Ishikawa (cell line): ENCODE measurements around the gene GRIK4.

Source experiments
- CEBPB ChIP-seq: IDR thresholded peaks from 2 replicates; pipeline ENCODE4 v1.6.1; 2012
- CREB1 ChIP-seq: IDR thresholded peaks from 2 replicates; pipeline ENCODE4 v1.6.1; 2012; ENCODE audit warnings: low read depth
- EGR1 ChIP-seq: IDR thresholded peaks from 2 replicates; pipeline ENCODE4 v1.6.1; 2012
- EP300 ChIP-seq: IDR thresholded peaks from 2 replicates; pipeline ENCODE4 v1.6.1; 2012; ENCODE audit warnings: borderline replicate concordance
- FOXM1 ChIP-seq: IDR thresholded peaks from 2 replicates; pipeline ENCODE4 v1.6.1; 2012; ENCODE audit warnings: low read depth, borderline replicate concordance
- NFIC ChIP-seq: IDR thresholded peaks from 2 replicates; pipeline ENCODE4 v1.6.1; 2012
- RAD21 ChIP-seq: IDR thresholded peaks from 2 replicates; pipeline ENCODE4 v1.6.1; 2012; ENCODE audit warnings: low read depth
- TAF1 ChIP-seq: IDR thresholded peaks from 2 replicates; pipeline ENCODE4 v1.6.1; 2012; ENCODE audit warnings: low read depth, mild to moderate bottlenecking
- TCF12 ChIP-seq: IDR thresholded peaks from 2 replicates; pipeline ENCODE4 v1.6.1; 2012; ENCODE audit warnings: low read depth
- TEAD4 ChIP-seq: IDR thresholded peaks from 2 replicates; pipeline ENCODE4 v1.6.1; 2012
- YY1 ChIP-seq: IDR thresholded peaks from 2 replicates; pipeline ENCODE4 v1.6.1; 2012; ENCODE audit warnings: low read depth
- ZBTB7A ChIP-seq: IDR thresholded peaks from 2 replicates; pipeline ENCODE4 v1.6.1; 2012; ENCODE audit warnings: low read depth
- TF ChIP-seq, protein P1 (sequence below): IDR thresholded peaks from 2 replicates; pipeline ENCODE4 v1.6.1; 2012
- TF ChIP-seq, protein P2 (sequence below): IDR thresholded peaks from 2 replicates; pipeline ENCODE4 v1.6.1; 2012; ENCODE audit warnings: low read depth, mild to moderate bottlenecking
- TF ChIP-seq, protein P3 (sequence below): IDR thresholded peaks from 2 replicates; pipeline ENCODE4 v1.6.1; 2012

GRIK4 gene

DNA sequence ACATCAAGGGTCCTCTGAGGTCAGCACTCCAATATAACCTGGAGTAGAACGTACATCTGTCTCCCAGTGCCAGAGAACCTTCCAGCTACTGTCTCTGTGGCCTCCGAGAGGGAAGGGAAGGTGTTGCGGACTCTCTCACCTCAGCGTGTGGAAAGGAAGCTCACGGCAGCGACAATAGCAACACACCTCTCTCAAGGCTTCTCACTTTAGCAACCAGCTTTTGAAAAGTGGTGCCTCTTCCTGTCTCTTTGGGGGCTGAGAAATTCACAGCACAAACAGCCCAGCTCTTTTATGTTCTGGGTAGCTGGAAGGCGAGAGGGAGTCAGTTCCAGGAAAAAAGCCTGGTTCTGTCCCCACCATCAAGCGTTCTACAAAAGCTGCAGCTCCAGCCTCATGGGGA lies 355.5 kb downstream of the GRIK4 start:
- no peak for TF ChIP-seq CREB1
- TF ChIP-seq EP300 = no peak
- no peak for TF ChIP-seq TCF12
- TF ChIP-seq RAD21 = no peak
- TF ChIP-seq NFIC = no peak
- no peak for TF ChIP-seq EGR1
- TF ChIP-seq CEBPB = no peak

DNA sequence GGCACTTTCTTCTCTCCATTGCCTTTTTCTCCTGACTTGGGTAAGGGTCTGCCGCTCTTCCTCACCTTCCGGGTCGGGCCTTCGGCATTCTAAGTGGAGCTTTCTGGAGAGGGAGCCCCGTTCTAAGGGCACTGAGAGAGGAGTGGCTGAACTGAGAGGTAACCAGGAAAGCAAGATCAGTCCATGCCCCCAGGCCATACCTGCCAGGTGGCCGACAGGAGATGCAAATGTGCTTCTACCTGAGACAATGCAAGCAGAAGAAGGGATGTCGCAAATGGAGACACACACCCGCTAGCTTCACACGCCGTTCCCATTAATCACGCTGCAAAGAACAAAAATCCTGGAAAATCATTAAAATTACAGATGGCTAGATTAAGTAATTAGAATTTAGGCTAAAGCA lies 356.0 kb downstream of the GRIK4 start:
- TF ChIP-seq EP300 = no peak
- TF ChIP-seq YY1 = no peak
- TF ChIP-seq ZBTB7A = no peak
- TF ChIP-seq, protein P1, sequence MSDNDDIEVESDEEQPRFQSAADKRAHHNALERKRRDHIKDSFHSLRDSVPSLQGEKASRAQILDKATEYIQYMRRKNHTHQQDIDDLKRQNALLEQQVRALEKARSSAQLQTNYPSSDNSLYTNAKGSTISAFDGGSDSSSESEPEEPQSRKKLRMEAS = no peak
- TF ChIP-seq CREB1 = no peak
- TF ChIP-seq, protein P2, sequence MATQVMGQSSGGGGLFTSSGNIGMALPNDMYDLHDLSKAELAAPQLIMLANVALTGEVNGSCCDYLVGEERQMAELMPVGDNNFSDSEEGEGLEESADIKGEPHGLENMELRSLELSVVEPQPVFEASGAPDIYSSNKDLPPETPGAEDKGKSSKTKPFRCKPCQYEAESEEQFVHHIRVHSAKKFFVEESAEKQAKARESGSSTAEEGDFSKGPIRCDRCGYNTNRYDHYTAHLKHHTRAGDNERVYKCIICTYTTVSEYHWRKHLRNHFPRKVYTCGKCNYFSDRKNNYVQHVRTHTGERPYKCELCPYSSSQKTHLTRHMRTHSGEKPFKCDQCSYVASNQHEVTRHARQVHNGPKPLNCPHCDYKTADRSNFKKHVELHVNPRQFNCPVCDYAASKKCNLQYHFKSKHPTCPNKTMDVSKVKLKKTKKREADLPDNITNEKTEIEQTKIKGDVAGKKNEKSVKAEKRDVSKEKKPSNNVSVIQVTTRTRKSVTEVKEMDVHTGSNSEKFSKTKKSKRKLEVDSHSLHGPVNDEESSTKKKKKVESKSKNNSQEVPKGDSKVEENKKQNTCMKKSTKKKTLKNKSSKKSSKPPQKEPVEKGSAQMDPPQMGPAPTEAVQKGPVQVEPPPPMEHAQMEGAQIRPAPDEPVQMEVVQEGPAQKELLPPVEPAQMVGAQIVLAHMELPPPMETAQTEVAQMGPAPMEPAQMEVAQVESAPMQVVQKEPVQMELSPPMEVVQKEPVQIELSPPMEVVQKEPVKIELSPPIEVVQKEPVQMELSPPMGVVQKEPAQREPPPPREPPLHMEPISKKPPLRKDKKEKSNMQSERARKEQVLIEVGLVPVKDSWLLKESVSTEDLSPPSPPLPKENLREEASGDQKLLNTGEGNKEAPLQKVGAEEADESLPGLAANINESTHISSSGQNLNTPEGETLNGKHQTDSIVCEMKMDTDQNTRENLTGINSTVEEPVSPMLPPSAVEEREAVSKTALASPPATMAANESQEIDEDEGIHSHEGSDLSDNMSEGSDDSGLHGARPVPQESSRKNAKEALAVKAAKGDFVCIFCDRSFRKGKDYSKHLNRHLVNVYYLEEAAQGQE = no peak
- TF ChIP-seq, protein P3, sequence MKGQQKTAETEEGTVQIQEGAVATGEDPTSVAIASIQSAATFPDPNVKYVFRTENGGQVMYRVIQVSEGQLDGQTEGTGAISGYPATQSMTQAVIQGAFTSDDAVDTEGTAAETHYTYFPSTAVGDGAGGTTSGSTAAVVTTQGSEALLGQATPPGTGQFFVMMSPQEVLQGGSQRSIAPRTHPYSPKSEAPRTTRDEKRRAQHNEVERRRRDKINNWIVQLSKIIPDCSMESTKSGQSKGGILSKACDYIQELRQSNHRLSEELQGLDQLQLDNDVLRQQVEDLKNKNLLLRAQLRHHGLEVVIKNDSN = no peak
- no peak for TF ChIP-seq TCF12
- no peak for TF ChIP-seq FOXM1
- TF ChIP-seq TAF1 = no peak
- TF ChIP-seq CEBPB = no peak
- no peak for TF ChIP-seq TEAD4
- TF ChIP-seq RAD21 = no peak
- TF ChIP-seq EGR1 = no peak
- TF ChIP-seq NFIC = no peak

DNA sequence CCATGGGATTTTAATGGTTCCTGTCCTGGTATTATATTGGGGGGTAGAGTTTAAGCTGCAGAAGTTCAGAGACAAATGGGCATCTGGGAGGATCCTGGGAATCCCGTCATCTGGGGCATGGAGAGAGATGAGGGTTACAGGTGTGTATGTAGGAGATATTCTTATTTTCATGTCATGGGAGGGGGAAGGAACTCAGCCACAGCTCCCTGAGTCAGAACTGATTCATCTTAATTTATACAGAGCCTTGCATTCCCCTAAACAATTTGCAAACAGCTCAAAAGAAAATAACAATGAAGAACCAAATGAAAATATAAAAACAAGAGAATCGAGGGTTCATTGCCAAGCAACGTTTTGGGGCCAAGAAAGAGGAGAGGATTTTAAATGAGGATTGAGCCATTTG lies 356.4 kb downstream of the GRIK4 start:
- no peak for TF ChIP-seq EP300
- no peak for TF ChIP-seq ZBTB7A
- no peak for TF ChIP-seq EGR1
- no peak for TF ChIP-seq RAD21
- no peak for TF ChIP-seq NFIC
- TF ChIP-seq, protein P2 = no peak

DNA sequence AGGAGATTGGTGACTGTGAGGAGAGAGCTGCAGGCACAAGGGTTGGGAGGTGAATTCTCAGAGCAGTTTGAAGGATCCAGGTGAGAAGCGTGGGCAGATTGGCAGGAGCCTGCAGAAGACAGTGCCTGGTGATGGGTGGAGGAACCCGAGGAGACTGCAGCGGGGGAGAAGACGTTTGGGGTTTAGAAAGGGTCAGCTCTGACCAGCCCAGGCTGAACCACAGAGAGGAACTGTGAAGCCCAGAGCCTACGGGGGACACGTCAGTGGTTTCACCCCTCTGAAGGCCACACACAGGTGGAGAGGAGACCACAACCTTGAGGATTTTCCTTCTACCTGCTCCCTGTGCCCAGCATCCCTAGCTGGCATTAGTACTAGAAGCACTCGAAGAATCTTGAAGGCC lies 357.5 kb downstream of the GRIK4 start:
- TF ChIP-seq, protein P3 = no peak
- TF ChIP-seq FOXM1 = no peak
- TF ChIP-seq EGR1 = no peak
- TF ChIP-seq, protein P1 = no peak

DNA sequence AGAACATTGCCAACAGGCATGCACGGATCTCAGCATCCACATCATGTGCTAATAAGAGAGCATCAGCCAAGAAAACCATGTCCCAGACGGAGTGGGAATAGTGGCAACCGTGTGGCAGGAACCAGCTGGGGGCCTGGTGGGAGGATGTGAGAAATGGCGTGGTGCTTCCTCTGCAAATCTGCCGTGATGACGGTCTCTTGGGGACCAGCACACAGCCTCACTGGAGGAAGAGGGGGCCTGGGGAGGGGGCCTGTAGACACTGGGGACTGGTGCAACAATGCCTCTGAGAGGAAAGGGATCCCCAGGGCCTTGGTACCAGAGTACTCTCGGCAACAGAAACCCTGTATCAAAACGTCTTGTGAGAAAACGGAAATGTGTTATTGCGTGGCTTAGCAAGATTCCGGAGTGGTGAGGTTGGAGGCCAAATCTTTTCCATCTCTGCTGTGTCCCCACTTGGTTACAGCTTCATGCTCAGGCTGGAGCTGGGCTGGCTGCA lies 358.0 kb downstream of the GRIK4 start:
- TF ChIP-seq TEAD4 (no peak), ZBTB7A (no peak), TCF12 (no peak), EP300 (no peak), CEBPB (no peak), TAF1 (no peak), EGR1 (no peak), CREB1 (no peak), NFIC (no peak), FOXM1 (no peak), RAD21 (no peak), YY1 (no peak)
- TF ChIP-seq, protein P2 = no peak
- TF ChIP-seq, protein P3 = no peak
- TF ChIP-seq, protein P1 = no peak
